CD4-positive, alpha-beta T cell (primary cell): Measurements from ENCODE around the gene SLC26A9. TPM values are rescaled to one million over a fixed set of nuclear protein-coding genes. Genes with fewer than 3 reads are reported as not detected.
A peak's percentile ranks its signal among the peaks of the same experiment; 100 is the strongest.

Experiments used
- ATAC-seq: fragments of 200-7000 bp; cut with Tn5 transposase; one replicate; pipeline ENCODE4 v1.10.0; 2022; ENCODE audit warnings: mild to moderate bottlenecking; ENCODE audit not compliant: poor library complexity
- CTCF ChIA-PET: fragments of 350-600 bp; sonication (Branson Sonifier 250); formaldehyde crosslinking; loops from one replicate; lab custom pipeline; 2021; ENCODE audit warnings: antibody characterized with exemption, inconsistent platforms; lab: Charles Lee
- POLR2A ChIA-PET: fragments of 350-600 bp; sonication (Branson Sonifier 250); formaldehyde crosslinking; loops from one replicate; lab custom pipeline; 2021; ENCODE audit warnings: antibody characterized with exemption, inconsistent platforms; lab: Charles Lee
- DNase-seq, 14 experiments: peaks; one replicate each; pipeline ENCODE4 v3.0.0-alpha.2; 2013 to 2020; ENCODE audit warnings: mixed read lengths in 2 of 14
- H3K27ac ChIP-seq, 2 donors: one replicate each; pipeline versions ENCODE4 v1.5.1 to v1.7.0; 2013; ENCODE audit warnings: low read length in 2 of 2, low read depth in 1 of 2, mild to moderate bottlenecking in 1 of 2
- H3K27me3 ChIP-seq, 2 experiments: 1 replicate in 1 of 2; 2 replicates in 1 of 2; pipeline versions ENCODE4 v1.6.1 to v1.7.0; 2013; ENCODE audit warnings: low read length in 2 of 2, control low read depth in 1 of 2, mild to moderate bottlenecking in 1 of 2, moderate library complexity in 1 of 2; ENCODE audit not compliant: insufficient read depth in 2 of 2, control insufficient read depth in 1 of 2
- H3K36me3 ChIP-seq: one replicate; pipeline ENCODE4 v1.6.1; 2013; ENCODE audit warnings: low read length, control low read depth; ENCODE audit not compliant: insufficient read depth
- H3K4me1 ChIP-seq: one replicate; pipeline ENCODE4 v1.6.1; 2013; ENCODE audit warnings: low read length, control low read depth; ENCODE audit not compliant: insufficient read depth
- H3K4me3 ChIP-seq: one replicate; pipeline ENCODE4 v1.5.1; 2013; ENCODE audit warnings: mild to moderate bottlenecking, low read length, moderate library complexity
- H3K9me3 ChIP-seq, 2 experiments: 1 replicate in 1 of 2; 2 replicates in 1 of 2; pipeline versions ENCODE4 v1.6.1 to v1.7.0; 2013; ENCODE audit warnings: low read length in 2 of 2, mild to moderate bottlenecking in 2 of 2, control low read depth in 1 of 2, moderate library complexity in 1 of 2; ENCODE audit not compliant: control insufficient read depth in 1 of 2, insufficient read depth in 1 of 2
- H3K27ac Mint-ChIP-seq: one replicate; pipeline ENCODE4 v1.8.0; 2020; ENCODE audit warnings: mixed read lengths
- H3K27me3 Mint-ChIP-seq: one replicate; pipeline ENCODE4 v1.8.0; 2021; ENCODE audit warnings: mixed read lengths
- H3K36me3 Mint-ChIP-seq: one replicate; pipeline ENCODE4 v1.8.0; 2021; ENCODE audit warnings: low read depth, mixed read lengths
- H3K4me1 Mint-ChIP-seq: one replicate; pipeline ENCODE4 v1.8.0; 2021; ENCODE audit warnings: low read depth, mixed read lengths
- H3K4me3 Mint-ChIP-seq: one replicate; pipeline ENCODE4 v1.8.0; 2020; ENCODE audit warnings: mild to moderate bottlenecking, mixed read lengths
- H3K9me3 Mint-ChIP-seq: one replicate; pipeline ENCODE4 v1.8.0; 2020; ENCODE audit warnings: mixed read lengths
- intact Hi-C, 2 experiments: fragments of 100-400 bp; cut with DNase I in 1 of 2; cut with micrococcal nuclease in 1 of 2; formaldehyde crosslinking; loops; one replicate each; pipeline versions ENCODE4 v1.15.1 to v1.9.0; 2023 to 2025; cut with DNase I, micrococcal nuclease
- total RNA-seq, 174 experiments: library from RNA in 2 of 174; stranded (reverse) in 2 of 174; gene quantifications; one replicate each; pipeline ENCODE4 v1.2.3 and lab custom pipeline; 2021 to 2026
- TF ChIP-seq, protein P1 (sequence below): fragments of 200-600 bp; IDR thresholded peaks from one replicate; pipeline ENCODE4 v1.8.0; 2022; ENCODE audit warnings: antibody characterized with exemption, mild to moderate bottlenecking

The SLC26A9 gene
- total RNA-seq, 2 experiments from 2014 or later, result not detected

DNA sequence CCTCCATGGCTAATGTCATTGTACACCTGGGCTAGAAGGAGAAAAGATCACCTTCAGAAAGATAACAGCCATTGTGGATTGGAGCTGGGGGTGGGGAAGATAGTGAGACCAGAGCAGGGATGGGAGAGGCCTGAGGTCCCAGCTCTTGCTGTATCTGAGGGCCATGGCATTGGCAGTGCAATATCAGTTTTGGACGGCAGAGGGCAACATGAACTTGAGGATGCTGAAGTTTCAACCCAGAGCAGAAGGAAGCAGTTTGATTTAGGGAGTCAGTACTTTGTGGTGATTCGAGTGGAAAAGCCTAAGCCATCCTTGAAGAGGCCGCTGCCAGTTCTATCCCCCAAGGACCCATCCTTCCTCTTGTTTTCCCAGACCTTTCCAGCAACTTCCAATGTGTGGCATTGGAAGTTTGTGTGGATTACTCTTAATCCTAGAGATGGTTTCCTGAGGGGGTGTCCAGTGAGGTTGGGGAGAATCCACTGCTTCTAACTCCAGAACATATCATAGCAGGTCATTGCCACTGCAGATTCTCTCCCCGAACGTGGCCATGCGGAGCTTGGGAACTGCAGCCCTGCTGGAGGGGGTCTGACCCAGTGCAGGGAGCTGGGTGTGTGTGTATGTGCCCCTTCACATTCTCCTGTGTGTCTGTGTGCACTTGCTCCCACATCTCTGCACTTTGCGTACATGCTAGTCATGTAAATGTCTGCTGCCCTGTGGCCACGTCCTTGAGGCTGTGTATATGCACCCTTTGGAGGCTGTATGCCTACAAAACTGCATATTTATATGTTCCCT, 24.1 kb downstream of the SLC26A9 start:
- no peaks in the 10 kb centered on the region for H3K9me3 ChIP-seq
- TF ChIP-seq, protein P1, sequence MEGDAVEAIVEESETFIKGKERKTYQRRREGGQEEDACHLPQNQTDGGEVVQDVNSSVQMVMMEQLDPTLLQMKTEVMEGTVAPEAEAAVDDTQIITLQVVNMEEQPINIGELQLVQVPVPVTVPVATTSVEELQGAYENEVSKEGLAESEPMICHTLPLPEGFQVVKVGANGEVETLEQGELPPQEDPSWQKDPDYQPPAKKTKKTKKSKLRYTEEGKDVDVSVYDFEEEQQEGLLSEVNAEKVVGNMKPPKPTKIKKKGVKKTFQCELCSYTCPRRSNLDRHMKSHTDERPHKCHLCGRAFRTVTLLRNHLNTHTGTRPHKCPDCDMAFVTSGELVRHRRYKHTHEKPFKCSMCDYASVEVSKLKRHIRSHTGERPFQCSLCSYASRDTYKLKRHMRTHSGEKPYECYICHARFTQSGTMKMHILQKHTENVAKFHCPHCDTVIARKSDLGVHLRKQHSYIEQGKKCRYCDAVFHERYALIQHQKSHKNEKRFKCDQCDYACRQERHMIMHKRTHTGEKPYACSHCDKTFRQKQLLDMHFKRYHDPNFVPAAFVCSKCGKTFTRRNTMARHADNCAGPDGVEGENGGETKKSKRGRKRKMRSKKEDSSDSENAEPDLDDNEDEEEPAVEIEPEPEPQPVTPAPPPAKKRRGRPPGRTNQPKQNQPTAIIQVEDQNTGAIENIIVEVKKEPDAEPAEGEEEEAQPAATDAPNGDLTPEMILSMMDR, result peak; percentile 86
- ATAC-seq (peak; percentile 57), DNase-seq (peak; percentile 33 to 79 (median 57))
- H3K36me3 ChIP-seq, result no peaks in the 10 kb centered on the region
- ChIA-PET CTCF (interaction anchor here (0.6 to 2.4 kb wide), 4 partner anchors 58 to 260 kb away, joined by 3 to 10 read pairs (median 9); partner anchors contain the start of gene RAB7B), POLR2A (no interaction called here)
- Mint-ChIP-seq H3K9me3 (no peaks in the 10 kb centered on the region), H3K36me3 (no peaks in the 10 kb centered on the region), H3K4me3 (no peak overlapping the region), H3K27ac (no peak overlapping the region), H3K27me3 (peaks cover under 1% of the 10 kb centered on the region), H3K4me1 (no peaks in the 10 kb centered on the region)
- H3K4me3 ChIP-seq, result no peak overlapping the region
- no peaks in the 10 kb centered on the region for H3K27me3 ChIP-seq
- no peak overlapping the region for H3K27ac ChIP-seq
- intact Hi-C loops, result loop anchor here (1.0 to 5.0 kb wide), 3 partner anchors 58 to 187 kb away; no protein-coding TSS in a partner anchor
- no peaks in the 10 kb centered on the region for H3K4me1 ChIP-seq

GRCh38 chr1:205917466-205918238, 25.6 kb downstream of the SLC26A9 start:
- Mint-ChIP-seq H3K27ac (no peak overlapping the region), H3K4me1 (no peaks in the 10 kb centered on the region)
- DNase-seq, result no peak

GRCh38 chr1:205916541-205916940, 26.7 kb downstream of the SLC26A9 start:
- H3K4me3 Mint-ChIP-seq, result no peak overlapping the region
- no peaks in the 10 kb centered on the region for H3K9me3 Mint-ChIP-seq
- no peaks in the 10 kb centered on the region for H3K4me1 ChIP-seq
- ATAC-seq, result no peak
- intact Hi-C loops, result loop anchor here in 1 of 2 experiments (5.0 kb wide), 1 partner anchor 124 kb away; no protein-coding TSS in a partner anchor
- TF ChIP-seq, protein P1, result no peak
- no peak overlapping the region for H3K27ac Mint-ChIP-seq
- no peak overlapping the region for H3K4me3 ChIP-seq
- CTCF ChIA-PET, result no interaction called here
- no peak for DNase-seq
- H3K27me3 Mint-ChIP-seq, result peaks cover 4% of the 10 kb centered on the region
- no peaks in the 10 kb centered on the region for H3K36me3 Mint-ChIP-seq
- H3K27ac ChIP-seq, result no peak overlapping the region
- POLR2A ChIA-PET, result no interaction called here
- no peaks in the 10 kb centered on the region for H3K36me3 ChIP-seq
- H3K4me1 Mint-ChIP-seq, result no peaks in the 10 kb centered on the region
- no peaks in the 10 kb centered on the region for H3K27me3 ChIP-seq
- no peaks in the 10 kb centered on the region for H3K9me3 ChIP-seq

More at GRCh38 chr1:205917466-205918238, 25.6 kb downstream of the SLC26A9 start:
- TF ChIP-seq, protein P1, result no peak
- Mint-ChIP-seq H3K36me3 (no peaks in the 10 kb centered on the region), H3K9me3 (no peaks in the 10 kb centered on the region), H3K4me3 (no peak overlapping the region), H3K27me3 (peaks cover 4% of the 10 kb centered on the region)
- POLR2A ChIA-PET, result interaction anchor here (1.0 kb wide), 1 partner anchor 126 kb away, joined by 3 read pairs; no protein-coding TSS in a partner anchor
- no peaks in the 10 kb centered on the region for H3K4me1 ChIP-seq
- no peaks in the 10 kb centered on the region for H3K36me3 ChIP-seq
- no peak overlapping the region for H3K4me3 ChIP-seq
- no peak overlapping the region for H3K27ac ChIP-seq
- CTCF ChIA-PET, result interaction anchor here (1.5 to 2.4 kb wide), 2 partner anchors 60 to 258 kb away, joined by 10 read pairs; no protein-coding TSS in a partner anchor
- no peak for ATAC-seq
- H3K27me3 ChIP-seq, result no peaks in the 10 kb centered on the region
- intact Hi-C loops, result loop anchor here (2.0 to 5.0 kb wide), 2 partner anchors 59 to 125 kb away; no protein-coding TSS in a partner anchor
- no peaks in the 10 kb centered on the region for H3K9me3 ChIP-seq
